ENCODE measurements around the gene ADAM17. TPM values are rescaled to one million over a fixed set of nuclear protein-coding genes. Genes with fewer than 3 reads are reported as not detected.

ADAM17 gene
- total and polyA plus RNA-seq, 9 of the 15 experiments (the other 6 are each of a cell fraction or from before 2014, with no cell fraction given), result 5.8 to 30.0 (median 19.0) TPM

DNA sequence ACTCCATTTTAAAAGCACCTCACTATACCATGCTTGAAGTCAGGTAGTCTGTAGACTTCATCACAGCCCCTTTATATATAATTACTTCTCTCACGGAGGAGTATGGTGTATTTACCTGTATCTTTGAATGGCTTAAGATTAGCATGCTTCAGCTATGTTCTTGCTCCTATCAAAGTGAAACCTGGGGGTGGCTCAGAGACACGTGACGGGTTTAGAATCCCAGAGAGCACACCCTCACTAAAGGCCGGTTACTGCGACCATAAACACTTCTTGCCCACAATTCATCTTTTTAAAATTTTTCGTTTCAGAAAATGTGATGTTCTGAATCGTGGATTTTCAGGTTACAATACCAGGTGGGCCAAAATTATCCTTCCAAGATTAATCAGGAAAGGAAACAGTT, 77.7 kb downstream of the ADAM17 start (continued):
- TF ChIP-seq, protein P1, sequence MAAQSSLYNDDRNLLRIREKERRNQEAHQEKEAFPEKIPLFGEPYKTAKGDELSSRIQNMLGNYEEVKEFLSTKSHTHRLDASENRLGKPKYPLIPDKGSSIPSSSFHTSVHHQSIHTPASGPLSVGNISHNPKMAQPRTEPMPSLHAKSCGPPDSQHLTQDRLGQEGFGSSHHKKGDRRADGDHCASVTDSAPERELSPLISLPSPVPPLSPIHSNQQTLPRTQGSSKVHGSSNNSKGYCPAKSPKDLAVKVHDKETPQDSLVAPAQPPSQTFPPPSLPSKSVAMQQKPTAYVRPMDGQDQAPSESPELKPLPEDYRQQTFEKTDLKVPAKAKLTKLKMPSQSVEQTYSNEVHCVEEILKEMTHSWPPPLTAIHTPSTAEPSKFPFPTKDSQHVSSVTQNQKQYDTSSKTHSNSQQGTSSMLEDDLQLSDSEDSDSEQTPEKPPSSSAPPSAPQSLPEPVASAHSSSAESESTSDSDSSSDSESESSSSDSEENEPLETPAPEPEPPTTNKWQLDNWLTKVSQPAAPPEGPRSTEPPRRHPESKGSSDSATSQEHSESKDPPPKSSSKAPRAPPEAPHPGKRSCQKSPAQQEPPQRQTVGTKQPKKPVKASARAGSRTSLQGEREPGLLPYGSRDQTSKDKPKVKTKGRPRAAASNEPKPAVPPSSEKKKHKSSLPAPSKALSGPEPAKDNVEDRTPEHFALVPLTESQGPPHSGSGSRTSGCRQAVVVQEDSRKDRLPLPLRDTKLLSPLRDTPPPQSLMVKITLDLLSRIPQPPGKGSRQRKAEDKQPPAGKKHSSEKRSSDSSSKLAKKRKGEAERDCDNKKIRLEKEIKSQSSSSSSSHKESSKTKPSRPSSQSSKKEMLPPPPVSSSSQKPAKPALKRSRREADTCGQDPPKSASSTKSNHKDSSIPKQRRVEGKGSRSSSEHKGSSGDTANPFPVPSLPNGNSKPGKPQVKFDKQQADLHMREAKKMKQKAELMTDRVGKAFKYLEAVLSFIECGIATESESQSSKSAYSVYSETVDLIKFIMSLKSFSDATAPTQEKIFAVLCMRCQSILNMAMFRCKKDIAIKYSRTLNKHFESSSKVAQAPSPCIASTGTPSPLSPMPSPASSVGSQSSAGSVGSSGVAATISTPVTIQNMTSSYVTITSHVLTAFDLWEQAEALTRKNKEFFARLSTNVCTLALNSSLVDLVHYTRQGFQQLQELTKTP (IDR thresholded peaks at IDR 0.05; ENCODE audit: low read depth in 1 of 2, partially characterized antibody in 2 of 2), result no peak
- TF ChIP-seq ZFPM2 (CRISPR knock-in tag; IDR thresholded peaks at IDR 0.05) (no peak), ZNF217 (CRISPR knock-in tag; IDR thresholded peaks at IDR 0.05) (no peak), MYNN (IDR thresholded peaks at IDR 0.05) (no peak), MYNN (CRISPR knock-in tag; IDR thresholded peaks at IDR 0.05) (no peak), EGR1 (conservative IDR thresholded peaks at IDR 0.05) (no peak)

DNA sequence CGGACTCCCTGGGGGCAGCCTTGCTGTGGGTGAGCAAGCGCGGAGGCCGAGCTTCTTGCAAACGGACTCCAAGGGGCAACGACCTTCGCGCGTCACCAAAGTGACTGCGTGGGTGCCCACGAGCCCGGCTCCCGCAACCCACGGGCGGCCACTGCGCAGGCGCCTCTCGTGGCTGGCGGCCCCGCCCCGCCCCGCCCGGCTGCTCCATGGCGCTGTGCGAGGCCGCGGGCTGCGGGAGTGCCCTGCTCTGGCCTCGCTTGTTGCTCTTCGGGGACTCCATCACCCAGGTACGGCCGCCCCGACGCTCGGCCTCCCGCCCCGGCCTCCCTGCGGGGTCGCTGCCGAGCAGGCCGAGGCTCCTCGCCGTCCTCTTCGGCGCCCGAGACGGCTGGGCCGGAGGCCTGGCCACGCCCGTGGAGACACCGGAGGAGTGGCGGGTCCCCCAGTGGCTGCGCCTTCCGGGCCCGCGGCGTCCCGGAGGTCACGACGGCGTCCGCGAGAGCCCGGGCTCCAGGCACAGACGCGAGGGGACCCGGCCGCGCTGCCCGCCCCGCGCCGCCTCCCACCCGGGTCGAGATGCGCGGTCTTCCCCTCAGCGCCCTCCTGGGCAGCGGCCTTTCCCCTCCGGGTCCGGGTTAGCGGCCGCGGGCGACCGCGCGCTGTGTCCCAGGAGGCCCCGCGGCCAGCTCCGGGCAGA, 81.1 kb downstream of the ADAM17 start, which contains the start of gene IAH1:
IAH1 (plus strand) TSS at position 191 of the 697 bp plus-strand sequence; CDS start at position 207, 16 bp downstream.
- ChIA-PET CTCF (ENCODE audit: low intra/inter-chr PET ratio) (no interaction called here), POLR2A (interaction anchor here (0.6 to 0.9 kb wide), 2 partner anchors 16 to 31 kb away, joined by 3 read pairs; no protein-coding TSS in a partner anchor)
- Histone ChIP-seq H3K36me3 (ENCODE audit: control insufficient read depth, insufficient read depth, low read length) (peaks cover 33% of the 10 kb centered on the region), H3K27me3 (ENCODE audit: control insufficient read depth in 2 of 2, insufficient read depth in 2 of 2, low read length in 2 of 2) (no peaks in the 10 kb centered on the region), H3K4me2 (ENCODE audit: insufficient read depth, low read length) (no peak within 1 kb of the TSS), H4K20me1 (replicated peaks; ENCODE audit: control insufficient read depth, insufficient read depth, low read length) (no peaks in the 10 kb centered on the region), H3K79me2 (ENCODE audit: control insufficient read depth, insufficient read depth, low read length) (no peaks in the 10 kb centered on the region), H2AFZ (ENCODE audit: low read depth, low read length) (no peak within 1 kb of the TSS), H3K9ac (ENCODE audit: insufficient read depth in 1 of 2, low read depth in 2 of 2, low read length in 2 of 2) (no peak within 1 kb of the TSS), H3K27ac (ENCODE audit: extremely low read depth, low read depth, low read length) (no peak within 1 kb of the TSS), H3K9me1 (ENCODE audit: control insufficient read depth, insufficient read depth, low read length) (no peaks in the 10 kb centered on the region), H3K4me3 (no peak within 1 kb of the TSS), H3K4me1 (replicated peaks in 1 of 2; ENCODE audit: control insufficient read depth in 2 of 2, insufficient read depth in 2 of 2, low read length in 2 of 2) (no peaks in the 10 kb centered on the region), H3K9me3 (replicated peaks; ENCODE audit: control insufficient read depth, insufficient read depth, low read depth, low read length) (no peaks in the 10 kb centered on the region; the same call in 1 of the 2 replicates)
- TF ChIP-seq POLR2G (IDR thresholded peaks at IDR 0.05; ENCODE audit: low read depth, low read length), result peak; percentile 52
- TF ChIP-seq HMG20B (CRISPR knock-in tag; IDR thresholded peaks at IDR 0.05), result no peak
- FAIRE-seq, result no peak
- ATAC-seq, result no peak
- no peak for DNase-seq (ENCODE audit: extremely low read depth in 1 of 4, low spot score in 3 of 4)
- intact Hi-C loops (cut with micrococcal nuclease) (no loop called here), in situ Hi-C loops (cut with MboI) (no loop called here)
- WGBS (ENCODE audit: insufficient coverage, low coverage, missing lambda C conversion rate), result 96% methylated on average over 14 of the region's 91 CpGs
- no TSS peak for BruUV-seq (replicated peaks)
